ACC112 (cell line): ENCODE measurements around the gene CYB5D1.

Experiments used
- H2AFZ ChIP-seq: fragments of 200-600 bp; sonication (generic); one replicate; pipeline ENCODE4 v1.6.0; 2017; ENCODE audit warnings: antibody characterized with exemption, low read length; ENCODE audit not compliant: unreplicated experiment
- H3K27ac ChIP-seq: fragments of 200-600 bp; sonication (generic); 2 replicates; pipeline ENCODE4 v1.5.1; 2014; ENCODE audit warnings: low read depth, mild to moderate bottlenecking, antibody characterized with exemption, low read length, moderate library complexity
- H3K27me3 ChIP-seq: fragments of 200-600 bp; sonication (generic); 2 replicates; pipeline ENCODE4 v1.6.1; 2014; ENCODE audit warnings: mild to moderate bottlenecking, antibody characterized with exemption, low read length, moderate library complexity, mixed read lengths; ENCODE audit not compliant: insufficient read depth
- H3K36me3 ChIP-seq: fragments of 200-600 bp; sonication (generic); 2 replicates; pipeline ENCODE4 v1.6.1; 2016; ENCODE audit warnings: mild to moderate bottlenecking, antibody characterized with exemption, low read length, moderate library complexity, mixed read lengths; ENCODE audit not compliant: insufficient read depth
- H3K4me1 ChIP-seq: fragments of 200-600 bp; sonication (generic); one replicate; pipeline ENCODE4 v1.6.1; 2016; ENCODE audit warnings: low read length, mixed read lengths; ENCODE audit not compliant: insufficient read depth, unreplicated experiment, control insufficient read depth
- H3K4me3 ChIP-seq: fragments of 200-600 bp; sonication (generic); 2 replicates; pipeline ENCODE4 v1.5.1; 2014; ENCODE audit warnings: mild to moderate bottlenecking, low read depth, low read length
- H3K79me2 ChIP-seq: fragments of 200-600 bp; sonication (generic); one replicate; pipeline ENCODE4 v1.6.0; 2016; ENCODE audit warnings: low read length; ENCODE audit not compliant: control insufficient read depth, unreplicated experiment, insufficient read depth

Gene CYB5D1

GRCh38 chr17:7853691-7854038 is 4.1 kb upstream of the CYB5D1 start:
- peaks cover 11% of the 10 kb centered on the region for H3K4me1 ChIP-seq
- no peaks in the 10 kb centered on the region for H3K27me3 ChIP-seq
- H3K36me3 ChIP-seq, result peaks cover 16% of the 10 kb centered on the region
- peaks cover 2% of the 10 kb centered on the region for H3K79me2 ChIP-seq
- H3K27ac ChIP-seq, result no peak overlapping the region
- no peak overlapping the region for H3K4me3 ChIP-seq
- no peak overlapping the region for H2AFZ ChIP-seq

- Histone ChIP-seq H2AFZ (no peak overlapping the region), H3K27me3 (no peaks in the 10 kb centered on the region), H3K4me1 (peaks cover 17% of the 10 kb centered on the region), H3K27ac (no peak overlapping the region), H3K36me3 (peaks cover 16% of the 10 kb centered on the region), H3K79me2 (peaks cover 7% of the 10 kb centered on the region), H3K4me3 (no peak overlapping the region)
Measured at GRCh38 chr17:7854078-7854777, 3.6 kb upstream of the CYB5D1 start.

GRCh38 chr17:7854851-7855659 is 2.7 kb upstream of the CYB5D1 start, which contains the start of gene TMEM88:
Gene TMEM88, plus strand, starts transcription at chr17:7855066. Its CDS starts 9 bp downstream, at chr17:7855075.
- H3K36me3 ChIP-seq, result peaks cover 11% of the 10 kb centered on the region
- H3K27ac ChIP-seq, result peak within 1 kb of the TSS; percentile 90
- peak within 1 kb of the TSS; percentile 88 for H3K4me3 ChIP-seq
- no peaks in the 10 kb centered on the region for H3K27me3 ChIP-seq
- H2AFZ ChIP-seq, result no peak within 1 kb of the TSS
- H3K79me2 ChIP-seq, result peaks cover 12% of the 10 kb centered on the region
- H3K4me1 ChIP-seq, result peaks cover 18% of the 10 kb centered on the region

GRCh38 chr17:7855660-7856010 is 2.2 kb upstream of the CYB5D1 start:
- Histone ChIP-seq H3K79me2 (peaks cover 12% of the 10 kb centered on the region), H3K27ac (peak overlapping the region; percentile 90; the same call in 1 of the 2 replicates), H3K4me1 (peaks cover 18% of the 10 kb centered on the region), H3K4me3 (peak overlapping the region; percentile 88), H2AFZ (no peak overlapping the region), H3K27me3 (no peaks in the 10 kb centered on the region), H3K36me3 (peaks cover 11% of the 10 kb centered on the region; the same call in 1 of the 2 replicates)

GRCh38 chr17:7856011-7856810 is 1.6 kb upstream of the CYB5D1 start:
- peaks cover 18% of the 10 kb centered on the region for H3K4me1 ChIP-seq
- peaks cover 12% of the 10 kb centered on the region for H3K79me2 ChIP-seq
- H3K27ac ChIP-seq, result peak overlapping the region; percentile 90
- H3K4me3 ChIP-seq, result peak overlapping the region; percentile 88
- no peak overlapping the region for H2AFZ ChIP-seq
- H3K27me3 ChIP-seq, result no peaks in the 10 kb centered on the region
- H3K36me3 ChIP-seq, result peaks cover 11% of the 10 kb centered on the region; the same call in 1 of the 2 replicates

GRCh38 chr17:7856811-7857712 is 741 bp upstream of the CYB5D1 start, which contains the start of gene NAA38:
Gene NAA38, minus strand, starts transcription at chr17:7857559. Its CDS starts 96 bp downstream, at chr17:7857463.
- Histone ChIP-seq H3K79me2 (peaks cover 12% of the 10 kb centered on the region), H3K27me3 (no peaks in the 10 kb centered on the region), H3K27ac (peak within 1 kb of the TSS; percentile 90), H3K36me3 (peaks cover 8% of the 10 kb centered on the region; the same call in 1 of the 2 replicates), H3K4me3 (peak within 1 kb of the TSS; percentile 88), H3K4me1 (peaks cover 18% of the 10 kb centered on the region), H2AFZ (peak within 1 kb of the TSS; percentile 93)

GRCh38 chr17:7858522-7858810 is 663 bp downstream of the CYB5D1 start:
- peaks cover 12% of the 10 kb centered on the region for H3K79me2 ChIP-seq
- H3K4me3 ChIP-seq, result peak overlapping the region; percentile 88
- H3K4me1 ChIP-seq, result peaks cover 18% of the 10 kb centered on the region
- H3K27me3 ChIP-seq, result no peaks in the 10 kb centered on the region
- H3K27ac ChIP-seq, result peak overlapping the region; percentile 90
- peak overlapping the region; percentile 93 for H2AFZ ChIP-seq
- no peaks in the 10 kb centered on the region for H3K36me3 ChIP-seq

GRCh38 chr17:7859028-7859427 is 1.2 kb downstream of the CYB5D1 start:
- Histone ChIP-seq H3K27me3 (no peaks in the 10 kb centered on the region), H3K4me1 (peaks cover 18% of the 10 kb centered on the region), H3K4me3 (peak overlapping the region; percentile 88), H3K36me3 (no peaks in the 10 kb centered on the region), H3K79me2 (peaks cover 12% of the 10 kb centered on the region), H3K27ac (no peak overlapping the region), H2AFZ (no peak overlapping the region)

GRCh38 chr17:7862692-7863437 is 5.1 kb downstream of the CYB5D1 start:
- Histone ChIP-seq H3K4me3 (no peak overlapping the region), H3K27me3 (no peaks in the 10 kb centered on the region), H3K27ac (no peak overlapping the region), H3K4me1 (peaks cover 12% of the 10 kb centered on the region), H3K36me3 (peaks cover 17% of the 10 kb centered on the region), H2AFZ (no peak overlapping the region), H3K79me2 (peaks cover 12% of the 10 kb centered on the region)
